GM18520 (cell line): ENCODE data around the gene OPHN1.
"Not testable (repeated sequence)": the region's sequence is repeated elsewhere in the genome, so short reads cannot be mapped to it uniquely, and the experiment has no call there.

Experiments
- ATAC-seq: cut with Tn5 transposase; IDR thresholded peaks from one replicate; pipeline ENCODE4 v1.9.1; 2021; ENCODE audit not compliant: unreplicated experiment

OPHN1 gene

GRCh38 chrX:68083510-68083909, 349.8 kb downstream of the OPHN1 start:
- no peak for ATAC-seq

GRCh38 chrX:68079961-68080360, 353.3 kb downstream of the OPHN1 start:
- no peak for ATAC-seq

GRCh38 chrX:68078801-68079200, 354.5 kb downstream of the OPHN1 start:
- ATAC-seq = not testable (repeated sequence)

- no peak for ATAC-seq
Measured at GRCh38 chrX:68077378-68077777, 355.9 kb downstream of the OPHN1 start.

- ATAC-seq = no peak
Measured at GRCh38 chrX:68072041-68072440, 361.3 kb downstream of the OPHN1 start.

GRCh38 chrX:68070119-68070518, 363.2 kb downstream of the OPHN1 start:
- ATAC-seq = not testable (repeated sequence)

GRCh38 chrX:68061206-68061535, 372.1 kb downstream of the OPHN1 start:
- ATAC-seq = no peak

GRCh38 chrX:68060506-68061205, 372.6 kb downstream of the OPHN1 start:
- no peak for ATAC-seq

GRCh38 chrX:68059469-68059868, 373.8 kb downstream of the OPHN1 start:
- no peak for ATAC-seq

GRCh38 chrX:68049466-68049865, 383.8 kb downstream of the OPHN1 start:
- no peak for ATAC-seq

- no peak for ATAC-seq
Measured at GRCh38 chrX:68048774-68049173, 384.5 kb downstream of the OPHN1 start.

- ATAC-seq = no peak
Measured at GRCh38 chrX:68045008-68045577, 388.2 kb downstream of the OPHN1 start.

- ATAC-seq = no peak
Measured at GRCh38 chrX:68043713-68044438, 389.4 kb downstream of the OPHN1 start.

- no peak for ATAC-seq
Measured at GRCh38 chrX:68041110-68041509, 392.2 kb downstream of the OPHN1 start.

GRCh38 chrX:68018248-68019203, 414.8 kb downstream of the OPHN1 start:
- no peak for ATAC-seq

- ATAC-seq = no peak
Measured at GRCh38 chrX:67998540-67998939, 434.8 kb downstream of the OPHN1 start.
